NCI-H748 (cell line): ENCODE data around the gene SCYL2.
"Not testable (repeated sequence)": the region's sequence is repeated elsewhere in the genome, so short reads cannot be mapped to it uniquely, and the experiment has no call there.

Experiments
- DNase-seq: peaks from one replicate; lab custom pipeline; 2025; ENCODE audit not compliant: unreplicated experiment; lab: John Stamatoyannopoulos, UW

Gene SCYL2

GRCh38 chr12:100311317-100311716 lies 44.3 kb downstream of the SCYL2 start:
- no peak for DNase-seq

GRCh38 chr12:100317371-100317770 lies 50.4 kb downstream of the SCYL2 start:
- no peak for DNase-seq

GRCh38 chr12:100324498-100324897 lies 57.5 kb downstream of the SCYL2 start:
- DNase-seq: no peak

GRCh38 chr12:100326208-100326607 lies 59.2 kb downstream of the SCYL2 start:
- DNase-seq: no peak

- DNase-seq: no peak
Observed at GRCh38 chr12:100329800-100330199, 62.8 kb downstream of the SCYL2 start.

GRCh38 chr12:100331871-100332270 lies 64.9 kb downstream of the SCYL2 start:
- no peak for DNase-seq

GRCh38 chr12:100332852-100333251 lies 65.9 kb downstream of the SCYL2 start:
- DNase-seq: no peak

- DNase-seq: no peak
Observed at GRCh38 chr12:100337299-100337698, 70.3 kb downstream of the SCYL2 start.

- DNase-seq: no peak
Observed at GRCh38 chr12:100337727-100338126, 70.8 kb downstream of the SCYL2 start.

GRCh38 chr12:100339071-100339470 lies 72.1 kb downstream of the SCYL2 start:
- no peak for DNase-seq

GRCh38 chr12:100342897-100343296 lies 75.9 kb downstream of the SCYL2 start:
- DNase-seq: not testable (repeated sequence)

- DNase-seq: not testable (repeated sequence)
Observed at GRCh38 chr12:100344351-100344750, 77.4 kb downstream of the SCYL2 start.

- DNase-seq: no peak
Observed at GRCh38 chr12:100345020-100345767, 78.2 kb downstream of the SCYL2 start.

GRCh38 chr12:100346660-100347059 lies 79.7 kb downstream of the SCYL2 start:
- peak; percentile 58 for DNase-seq

- DNase-seq: peak; percentile 45
Observed at GRCh38 chr12:100348657-100349454, 81.9 kb downstream of the SCYL2 start.

- DNase-seq: peak; percentile 73
Observed at GRCh38 chr12:100356644-100357223, 89.8 kb downstream of the SCYL2 start, which contains the start of gene SLC17A8. SLC17A8 (plus strand) TSS chr12:100357074; CDS start chr12:100357392, 318 bp downstream.

GRCh38 chr12:100359248-100359647 lies 92.3 kb downstream of the SCYL2 start:
- DNase-seq: peak; percentile 36

GRCh38 chr12:100359822-100360221 lies 92.8 kb downstream of the SCYL2 start:
- peak; percentile 14 for DNase-seq

- DNase-seq: no peak
Observed at GRCh38 chr12:100360450-100360849, 93.5 kb downstream of the SCYL2 start.

- peak; percentile 40 for DNase-seq
Observed at GRCh38 chr12:100364324-100364723, 97.3 kb downstream of the SCYL2 start.

GRCh38 chr12:100365411-100365810 lies 98.4 kb downstream of the SCYL2 start:
- DNase-seq: no peak

GRCh38 chr12:100368066-100368465 lies 101.1 kb downstream of the SCYL2 start:
- DNase-seq: no peak
